CD4-positive, alpha-beta T cell treated with Interleukin-15 for 4 hours (primary cell): Measurements from ENCODE around the gene ZNF804A.

Experiments used
- DNase-seq: peaks from one replicate; pipeline ENCODE4 v3.0.0-alpha.2; 2020; ENCODE audit warnings: low spot score

ZNF804A gene

DNA sequence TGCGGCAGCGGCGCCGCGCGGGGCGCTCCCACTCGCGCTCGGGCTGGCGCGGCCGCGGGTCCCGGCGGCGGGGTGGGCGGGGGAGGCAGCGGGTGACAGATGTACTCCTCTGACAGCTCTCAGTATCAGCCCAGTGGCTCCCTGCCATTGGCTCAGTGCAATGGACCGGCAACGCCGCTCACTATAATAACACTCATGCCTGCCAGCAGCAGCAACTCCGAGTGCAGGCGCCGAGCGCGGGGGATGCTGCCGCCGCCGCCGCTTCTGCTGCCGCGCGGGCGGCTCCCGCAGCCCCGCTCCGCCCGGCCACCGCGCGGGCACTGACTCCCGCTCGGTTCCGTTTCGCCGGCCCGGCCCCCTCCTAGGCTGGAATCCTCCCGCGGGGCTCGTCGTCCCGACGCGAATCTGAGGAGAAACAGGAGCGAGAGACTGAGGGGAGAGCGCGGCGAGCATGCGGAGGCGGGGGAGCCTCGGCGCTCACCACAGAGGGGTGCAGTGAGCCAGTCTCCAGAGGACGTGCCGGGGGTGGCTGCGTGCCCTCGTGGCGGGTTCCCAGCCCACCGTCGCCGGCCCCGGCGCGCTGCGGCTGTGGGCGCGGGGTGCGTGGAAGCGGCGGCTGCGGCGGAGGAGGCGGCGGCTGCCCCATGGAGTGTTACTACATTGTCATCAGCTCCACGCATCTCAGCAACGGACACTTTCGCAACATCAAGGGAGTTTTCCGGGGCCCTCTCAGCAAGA, at the start of gene ZNF804A:
Gene ZNF804A (plus strand): TSS at position 214 of the 738 bp plus-strand sequence. CDS start 431 bp downstream, at position 645.
- no peak for DNase-seq

DNA sequence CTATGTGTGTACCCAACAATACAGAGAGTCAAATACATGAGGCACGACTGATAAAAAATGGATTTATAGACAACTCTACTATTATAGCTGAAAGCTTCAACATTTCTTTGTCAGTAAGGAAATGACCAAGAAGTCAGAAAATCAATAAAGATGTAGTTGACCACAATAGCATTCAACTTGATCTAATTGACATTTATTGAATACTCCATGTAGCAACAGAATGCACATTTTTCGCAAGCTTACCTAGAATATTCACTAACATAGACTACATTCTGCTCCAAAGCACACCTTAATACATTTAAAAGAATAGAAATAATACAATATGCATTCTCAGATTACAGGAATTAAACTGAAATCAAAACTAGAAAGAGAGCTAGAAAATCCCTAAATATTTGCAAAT, 49.2 kb upstream of the ZNF804A start:
- no peak for DNase-seq

DNA sequence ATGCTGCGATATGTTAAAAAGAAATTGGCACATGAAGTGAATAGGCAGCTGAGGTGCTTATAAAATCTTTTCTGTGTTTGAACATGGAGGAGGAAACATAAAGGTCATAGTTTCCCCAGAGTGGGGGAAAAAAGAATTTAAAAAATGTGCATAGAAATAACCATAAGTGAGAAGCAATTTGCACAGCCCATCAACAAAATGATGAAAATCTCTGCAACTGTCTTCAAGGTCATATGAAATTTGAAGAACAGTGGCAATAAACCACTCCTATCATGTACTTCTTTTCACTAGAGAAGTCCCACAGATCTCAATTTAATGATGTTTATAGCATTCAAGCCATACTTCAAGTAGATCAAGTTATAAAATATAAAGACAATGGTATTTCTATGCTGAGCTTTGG, 46.7 kb upstream of the ZNF804A start:
- no peak for DNase-seq

DNA sequence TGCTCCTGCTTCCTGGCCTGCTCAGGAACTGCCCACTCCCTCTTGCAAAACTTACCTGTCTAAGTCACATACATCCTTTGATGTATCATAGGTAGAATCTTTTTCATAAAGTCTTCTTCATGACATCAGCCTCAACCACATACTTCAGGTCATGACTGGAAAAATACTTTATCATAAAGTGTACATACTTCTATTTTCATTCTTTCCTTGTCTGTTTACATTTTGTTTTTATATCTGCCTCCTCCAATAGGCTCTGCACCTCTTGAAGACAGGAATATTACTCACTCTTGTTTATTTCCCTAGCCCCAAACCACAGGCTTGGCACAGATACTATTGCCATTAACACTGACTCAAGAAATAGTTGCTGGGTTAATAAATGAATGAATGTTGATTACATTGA, 43.6 kb upstream of the ZNF804A start:
- no peak for DNase-seq

DNA sequence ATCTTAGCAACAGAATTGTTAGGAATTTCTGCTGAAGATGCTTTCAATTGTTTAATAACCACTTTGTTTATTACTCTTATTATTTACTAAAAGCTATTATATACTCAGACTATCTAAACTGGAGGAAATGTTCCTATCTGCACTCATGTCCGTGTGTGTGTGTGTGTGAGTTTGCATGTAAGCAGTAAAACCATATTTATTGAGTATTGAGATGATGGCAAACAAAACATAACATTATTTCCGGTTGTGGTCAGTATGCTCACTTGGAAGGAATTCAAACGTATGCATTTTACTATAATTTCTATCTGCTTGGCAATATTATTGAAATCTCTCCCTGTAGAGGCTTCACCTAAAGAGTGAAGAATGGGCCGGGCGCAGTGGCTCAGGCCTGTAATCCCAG, 43.0 kb upstream of the ZNF804A start:
- DNase-seq: no peak

DNA sequence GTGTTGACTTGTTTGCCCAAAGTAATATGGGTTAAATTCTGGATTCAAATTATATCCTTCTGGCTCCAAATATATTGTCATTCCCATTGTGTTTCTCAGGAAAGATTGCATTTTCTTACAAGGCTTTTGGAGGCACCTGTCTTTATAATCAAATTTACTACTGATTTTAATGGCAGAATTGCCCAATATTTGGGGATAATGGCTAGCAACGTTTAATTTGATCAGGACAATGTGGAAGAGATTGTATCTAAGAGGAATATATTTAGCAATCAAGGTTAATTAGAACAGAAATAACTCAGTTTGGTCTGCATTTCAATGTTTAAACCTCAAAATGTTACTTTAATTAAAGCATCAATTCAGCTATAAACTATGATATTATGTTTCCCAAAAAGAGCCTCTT, 41.7 kb upstream of the ZNF804A start:
- no peak for DNase-seq

DNA sequence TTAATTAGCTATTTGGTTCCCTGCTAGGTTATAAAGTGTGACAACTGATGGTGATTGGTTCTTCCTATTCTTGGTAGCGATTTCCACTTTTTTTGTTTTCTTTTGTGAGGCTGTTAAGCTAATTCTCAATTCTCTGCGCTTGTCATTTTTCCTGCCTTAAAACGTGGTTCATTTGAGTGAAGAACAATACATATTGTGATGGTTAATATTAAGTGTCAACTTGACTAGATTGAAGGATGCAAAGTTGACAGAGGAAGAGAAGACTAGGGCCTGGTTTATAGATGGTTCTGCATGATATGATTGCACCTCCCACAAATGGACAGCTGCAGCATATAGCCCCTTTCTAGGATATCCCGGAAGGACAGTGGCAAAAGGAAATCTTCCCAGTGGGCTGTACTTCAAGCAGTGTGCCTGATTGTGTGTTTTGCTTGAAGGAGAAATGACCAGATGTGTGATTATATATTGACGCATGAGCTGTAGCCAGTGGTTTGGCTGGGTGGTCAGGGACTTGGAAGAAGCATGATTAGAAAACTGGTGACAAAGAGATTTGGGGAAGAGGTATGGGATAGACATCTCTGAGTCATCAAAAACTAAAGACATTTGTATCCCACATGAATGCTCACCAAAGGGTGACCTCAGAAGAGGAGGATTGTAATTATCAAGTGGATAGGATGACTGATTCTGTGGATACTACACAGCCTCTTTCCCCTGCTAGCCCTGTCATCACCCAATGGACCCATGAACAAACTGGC, 39.4 kb upstream of the ZNF804A start:
- DNase-seq: no peak

DNA sequence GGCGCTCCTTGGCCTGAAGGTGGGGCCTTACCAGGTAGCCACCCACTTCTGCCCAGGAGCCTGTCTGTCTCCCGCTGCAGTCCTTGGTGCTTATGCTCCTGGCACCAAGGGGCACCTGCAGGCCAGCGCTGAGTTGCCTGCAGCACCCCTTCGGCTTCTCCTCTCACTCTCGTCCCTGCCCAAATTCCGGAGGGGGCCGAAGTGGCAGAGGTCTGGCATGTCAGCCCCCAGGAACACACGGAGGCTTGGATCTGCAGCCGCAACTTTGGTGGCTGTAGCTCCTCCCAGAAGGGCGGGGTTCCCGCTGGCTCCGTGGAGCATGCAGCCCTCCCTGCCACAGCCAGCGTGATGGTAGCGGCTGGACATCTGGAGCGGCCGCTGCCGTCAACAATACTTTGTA, 37.7 kb upstream of the ZNF804A start:
- no peak for DNase-seq

DNA sequence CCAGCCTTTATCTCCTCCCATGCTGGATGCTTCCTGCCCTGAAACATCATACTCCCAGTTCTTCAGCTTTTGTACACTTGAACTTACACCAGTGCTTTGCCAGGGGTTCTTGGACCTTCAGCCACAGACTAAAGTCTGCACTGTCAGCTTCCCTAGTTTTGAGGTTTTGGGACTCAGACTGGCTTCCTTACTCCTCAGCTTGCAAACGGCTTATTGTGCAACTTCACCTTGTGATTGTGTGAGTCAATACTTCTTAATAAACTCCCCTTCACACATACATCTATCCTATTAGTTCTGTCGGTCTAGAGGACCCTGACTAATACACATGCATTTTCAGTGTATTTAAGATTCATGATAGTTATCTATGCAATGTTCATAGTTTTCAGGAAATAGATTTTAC, 35.8 kb upstream of the ZNF804A start:
- DNase-seq: no peak

DNA sequence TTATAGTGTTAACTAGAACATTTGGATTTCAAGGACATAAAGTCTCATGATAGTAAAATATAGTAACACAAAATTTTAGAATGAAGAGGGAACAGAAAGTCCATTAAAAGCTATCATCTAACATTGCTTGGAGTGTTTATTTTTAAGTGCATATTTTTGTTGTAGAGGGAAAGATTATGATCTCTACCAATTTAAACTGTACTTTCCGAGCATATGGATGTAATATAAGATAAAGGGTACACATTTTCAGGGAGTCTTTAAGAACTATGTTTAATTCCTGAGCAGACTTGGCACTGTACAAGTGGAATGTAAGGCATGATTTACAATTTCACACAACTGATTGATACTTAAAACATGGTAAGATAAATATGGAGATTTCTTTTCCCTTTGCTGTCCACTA, 34.2 kb upstream of the ZNF804A start:
- DNase-seq: no peak

DNA sequence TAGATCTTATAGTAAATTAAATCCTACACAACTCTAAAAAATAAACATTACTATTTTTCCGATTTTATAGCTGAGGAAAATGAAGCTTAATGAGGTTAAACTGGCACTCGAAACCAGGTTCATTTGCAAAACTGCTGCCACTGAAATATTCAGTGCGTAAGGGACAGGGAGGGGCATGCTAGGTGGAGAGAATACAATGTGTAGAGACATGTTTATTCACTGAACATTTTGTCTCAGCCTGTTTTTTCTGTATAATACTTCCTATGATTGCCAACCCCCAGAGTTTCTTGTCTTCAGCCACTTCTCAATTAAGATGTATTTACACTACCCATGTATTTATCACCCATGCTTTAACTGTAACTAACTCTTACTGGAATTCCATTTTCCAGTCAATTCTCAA, 31.6 kb upstream of the ZNF804A start:
- DNase-seq: no peak

DNA sequence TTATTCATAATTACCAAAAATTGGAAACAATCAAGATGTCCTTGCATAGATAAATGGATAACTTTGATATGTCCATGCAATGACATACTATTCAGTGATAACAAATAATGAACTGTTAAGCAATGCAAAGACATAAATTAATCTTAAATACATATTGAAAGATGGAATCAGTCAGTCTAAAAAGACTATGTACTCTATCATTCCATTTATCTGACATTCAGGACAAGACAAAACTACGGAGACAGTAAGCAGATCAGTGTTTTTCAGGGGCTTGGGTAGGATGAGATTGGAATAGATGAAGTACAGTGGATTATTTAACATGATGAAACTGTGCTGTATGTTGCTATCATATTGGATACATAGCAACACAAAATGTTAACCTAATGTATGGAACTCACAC, 21.3 kb upstream of the ZNF804A start:
- DNase-seq: no peak

DNA sequence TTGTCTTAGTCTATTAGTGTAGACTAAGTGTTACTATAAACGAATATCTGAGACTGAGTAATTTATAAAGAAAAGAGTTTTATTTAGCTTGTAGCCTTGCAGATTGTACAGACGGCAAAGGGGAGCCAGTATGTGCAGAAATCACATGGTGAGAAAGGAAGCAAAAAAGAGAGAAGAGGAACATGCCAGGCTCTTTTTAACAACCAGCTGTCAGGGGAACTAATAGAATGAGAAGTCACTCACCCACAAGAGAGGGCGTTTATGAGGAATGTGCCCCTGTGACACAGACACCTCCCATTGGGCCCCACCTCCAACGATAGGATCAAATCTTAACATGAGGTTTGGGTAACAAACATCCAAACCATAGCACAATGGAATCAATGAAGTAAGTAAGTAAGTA, 20.6 kb upstream of the ZNF804A start:
- no peak for DNase-seq

DNA sequence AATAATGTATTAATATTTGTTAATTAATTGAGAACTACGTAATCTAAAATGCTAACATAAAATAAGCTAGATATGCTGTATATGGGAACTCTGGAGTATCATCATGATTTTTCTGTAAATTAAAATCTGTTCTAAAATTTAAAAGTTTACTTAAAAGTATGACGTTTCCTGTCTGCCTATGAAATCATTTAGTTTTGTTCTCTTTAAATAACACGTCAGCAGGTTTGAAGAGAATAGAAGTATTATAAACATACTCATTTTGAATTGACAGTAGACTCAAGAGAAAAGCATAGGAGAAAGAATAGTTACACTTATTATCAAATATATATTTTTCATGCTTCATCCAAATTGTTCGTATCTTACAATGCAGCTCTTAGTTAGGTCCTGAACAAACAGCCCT, 19.1 kb upstream of the ZNF804A start:
- DNase-seq: no peak

DNA sequence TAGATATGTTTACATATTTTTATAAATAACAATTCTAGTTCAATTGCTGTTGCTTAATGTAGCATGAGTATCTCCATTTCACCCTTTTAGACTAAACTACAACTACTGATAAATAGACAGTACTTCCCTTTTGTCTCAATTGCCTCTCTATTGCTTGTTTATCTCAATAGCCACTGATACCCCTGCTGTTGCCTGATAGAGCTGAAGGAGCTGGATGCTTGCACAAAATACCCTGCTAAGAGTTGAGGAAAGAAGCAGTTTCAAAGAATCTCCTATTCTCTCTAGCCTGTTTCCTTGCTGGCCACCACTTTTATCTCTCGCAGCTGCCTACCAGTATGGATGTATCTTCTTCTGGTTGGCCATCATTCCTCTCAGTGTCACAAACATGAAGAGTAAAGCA, 16.9 kb upstream of the ZNF804A start:
- DNase-seq: no peak

DNA sequence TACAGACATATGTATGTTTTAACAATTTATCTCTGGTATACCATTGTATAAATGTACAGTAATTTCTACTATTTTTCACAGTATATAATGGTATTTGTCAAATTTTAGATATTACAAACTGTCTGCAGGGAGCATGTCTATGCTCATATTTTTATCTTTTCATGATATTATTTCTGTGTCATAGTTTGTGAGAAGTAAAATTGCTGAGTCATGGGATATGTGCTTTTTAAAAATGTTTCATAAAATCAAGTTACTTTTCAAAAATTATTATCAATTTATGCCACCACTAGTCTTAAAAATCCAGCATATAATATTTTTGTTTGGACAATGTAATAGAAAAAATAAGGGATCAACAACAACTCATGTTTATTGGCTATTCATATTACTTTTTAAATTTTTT, 9.1 kb upstream of the ZNF804A start:
- no peak for DNase-seq

DNA sequence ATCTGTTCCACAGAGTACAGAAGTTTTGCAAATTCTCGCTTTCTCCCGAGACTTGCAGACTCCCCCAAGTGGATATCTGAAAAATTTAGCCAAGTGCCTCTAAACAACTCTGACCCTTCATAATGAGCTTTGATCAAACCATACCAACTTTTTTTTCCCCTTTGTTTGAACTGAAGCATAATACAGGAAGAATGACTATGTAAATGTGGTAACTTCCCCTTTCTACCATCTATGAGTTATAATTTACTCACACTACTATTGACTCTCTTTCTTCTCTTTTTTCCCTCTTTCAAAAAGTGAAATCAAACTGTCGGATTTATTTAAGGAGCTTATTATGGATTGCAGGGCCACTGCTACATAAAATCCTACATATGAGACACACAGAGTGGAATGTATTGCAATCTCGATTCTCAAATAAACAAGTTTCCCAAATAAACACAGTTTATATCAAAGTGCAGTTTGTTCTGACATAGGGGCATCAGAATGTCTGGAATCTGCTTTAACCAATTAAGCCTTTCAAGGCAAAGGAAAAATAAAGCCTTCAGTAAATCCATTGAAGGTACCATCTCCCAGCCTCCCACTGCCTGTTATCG, 1.4 kb upstream of the ZNF804A start:
- DNase-seq: no peak

DNA sequence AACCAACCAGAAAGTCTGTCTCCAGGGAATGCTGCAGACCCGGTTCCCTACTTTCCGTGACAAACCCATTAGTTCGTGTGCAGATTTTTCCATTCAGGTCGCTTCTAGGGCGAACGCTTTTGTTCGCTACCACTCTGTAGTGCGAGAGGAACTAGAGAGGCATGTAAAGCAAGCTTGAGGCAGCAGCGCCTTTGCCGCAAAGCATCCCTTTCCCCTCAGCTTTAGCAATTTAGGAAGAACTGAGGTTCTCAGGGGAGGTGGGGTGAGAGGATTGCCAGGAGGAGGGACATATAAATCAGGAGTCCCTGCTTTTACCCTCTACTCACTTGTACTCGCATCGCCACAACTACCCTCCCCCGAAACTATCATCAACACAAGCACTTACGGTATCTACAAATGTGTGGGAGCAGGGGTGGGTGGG, 748 bp upstream of the ZNF804A start:
- DNase-seq: no peak

DNA sequence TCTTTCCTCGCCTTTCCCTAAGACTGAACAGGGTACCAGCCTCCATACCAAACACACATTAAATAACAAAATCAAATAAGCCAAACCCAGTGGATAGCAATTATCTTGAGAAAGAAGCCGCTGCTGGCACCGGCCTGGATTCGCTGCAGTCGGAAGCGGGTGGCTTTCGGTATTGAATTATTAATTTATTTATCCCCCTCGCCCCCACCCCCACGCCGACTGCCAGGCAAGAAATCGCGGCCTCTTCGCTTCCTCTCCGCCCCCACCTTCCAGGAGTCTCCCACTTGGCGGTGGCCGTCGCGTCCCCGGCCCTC, 370 bp upstream of the ZNF804A start:
- no peak for DNase-seq

DNA sequence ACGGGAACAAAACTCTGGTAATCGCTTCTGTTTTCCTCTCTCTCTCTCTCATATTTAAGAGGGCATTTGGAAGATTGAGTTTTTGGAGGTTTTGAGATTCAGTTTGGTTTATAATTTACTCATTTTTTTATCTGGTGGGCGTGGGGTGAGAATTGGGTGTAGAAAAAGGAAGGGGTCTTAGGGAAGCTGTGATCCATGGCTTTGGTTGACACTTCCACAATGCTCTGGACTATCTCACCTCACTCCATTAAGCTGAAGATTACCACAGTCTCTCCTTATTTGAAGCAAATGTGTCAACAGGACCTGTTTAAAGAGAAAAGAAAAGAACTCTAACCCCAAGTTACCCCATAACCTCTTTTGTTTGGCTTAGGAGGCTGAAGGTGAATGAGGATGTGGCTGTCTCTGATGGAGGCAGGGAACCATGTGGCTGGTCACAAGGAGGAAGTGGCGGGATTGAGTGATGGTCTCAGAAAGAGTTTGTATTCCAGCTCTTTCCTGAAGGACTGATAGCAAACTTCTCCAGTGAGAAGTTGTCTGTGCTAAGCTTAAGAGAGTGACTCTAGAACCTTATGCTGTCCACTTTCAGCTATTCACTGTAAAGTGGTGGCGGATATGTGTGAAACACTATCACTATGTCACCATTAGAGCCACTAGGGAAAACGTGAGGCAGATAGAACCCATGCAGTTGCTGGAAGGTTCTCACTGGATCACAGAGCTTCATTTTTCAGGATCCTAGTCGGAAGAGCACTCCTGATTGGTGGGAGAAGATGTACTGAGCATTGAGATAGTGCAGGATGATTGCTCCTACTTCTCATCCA, 934 bp downstream of the ZNF804A start:
- no peak for DNase-seq

DNA sequence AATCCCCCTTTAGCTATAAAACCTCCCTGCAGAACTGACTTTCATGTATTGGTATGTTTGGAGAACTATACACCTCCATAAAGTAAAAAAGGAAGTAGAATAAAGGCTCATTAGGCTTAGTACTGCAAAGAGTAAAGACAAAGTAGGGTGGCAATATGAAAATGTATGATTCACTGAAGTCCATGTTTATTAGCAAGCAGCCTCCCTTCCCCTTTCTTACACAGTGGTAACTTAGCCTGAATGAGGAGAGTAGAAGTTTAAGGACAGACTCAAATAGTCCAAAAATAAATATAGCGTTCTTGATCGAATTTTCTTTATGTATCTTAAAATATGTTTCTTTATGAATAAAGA, 1.5 kb downstream of the ZNF804A start:
- DNase-seq: no peak

DNA sequence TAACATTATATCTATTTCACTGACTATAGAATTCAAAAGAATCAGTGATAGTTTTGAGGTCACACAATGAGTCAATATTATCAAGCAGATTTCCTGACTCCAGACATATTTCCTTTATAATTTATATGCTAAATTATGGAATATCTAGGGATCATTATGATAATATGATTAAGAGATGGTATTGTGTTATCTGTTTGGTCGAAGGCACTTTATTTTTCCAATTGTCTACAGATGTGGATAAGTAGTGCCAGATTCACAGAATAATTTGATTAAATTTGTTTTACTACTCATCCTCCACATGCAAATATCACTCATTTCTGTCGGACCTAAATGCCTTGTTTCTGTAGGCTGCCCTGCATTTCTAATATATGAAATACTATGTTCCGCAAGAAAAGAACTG, 4.4 kb downstream of the ZNF804A start:
- no peak for DNase-seq

DNA sequence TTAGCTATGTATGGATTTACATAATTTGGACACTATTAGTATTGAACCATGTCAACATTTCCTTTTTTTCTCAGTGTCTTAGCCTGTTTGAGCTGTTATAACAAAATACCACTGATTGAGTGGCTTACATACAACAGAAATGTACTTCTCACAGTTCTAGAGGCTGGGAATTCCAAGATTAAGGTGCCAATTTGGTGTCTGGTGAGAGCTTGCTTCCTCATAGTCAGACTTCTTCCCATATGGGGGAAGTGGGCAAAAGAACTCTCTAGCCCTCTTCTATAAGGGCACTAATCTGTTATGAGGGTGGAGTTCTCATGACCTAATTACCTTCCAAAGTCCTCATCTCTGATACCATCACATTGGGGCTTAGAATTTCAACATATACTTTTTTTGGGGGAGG, 12.6 kb downstream of the ZNF804A start:
- DNase-seq: no peak
